ENCODE results near the gene COX20. TPM values are rescaled to one million over a fixed set of nuclear protein-coding genes. Genes with fewer than 3 reads are reported as not detected.

The COX20 gene
- total and polyA plus RNA-seq, 2 of the 8 experiments (the other 6 are each of a cell fraction or from before 2014, with no cell fraction given): 17.5 to 28.8 TPM

GRCh38 chr1:244840219-244840794 is 4.8 kb downstream of the COX20 start:
- Histone ChIP-seq H2BK12ac (ENCODE audit: low read depth, low read length) (no peak overlapping the region), H3K23ac (ENCODE audit: insufficient read length) (no peak overlapping the region), H3K79me2 (ENCODE audit: control insufficient read depth in 1 of 2, insufficient read depth in 2 of 2, low read length in 2 of 2) (peaks cover 0 to 45% of the 10 kb centered on the region in 2 experiments; a peak in 3 of 4 replicates), H3K4me2 (ENCODE audit: insufficient read depth in 1 of 2, low read depth in 2 of 2, low read length in 2 of 2) (no peak overlapping the region), H2BK5ac (ENCODE audit: low read depth, low read length) (no peak overlapping the region), H2BK15ac (ENCODE audit: low read length) (no peak overlapping the region), H3K9ac (replicated peaks in 1 of 4; ENCODE audit: extremely low read depth in 1 of 4, low read depth in 3 of 4, low read length in 3 of 4) (no peak overlapping the region; a peak in 1 of 7 replicates), H3K56ac (replicated peaks; ENCODE audit: insufficient read length, low read depth, low read length) (no peak overlapping the region), H3K27ac (ENCODE audit: low read depth, low read length) (no peak overlapping the region), H2AK5ac (ENCODE audit: low read depth, low read length) (no peak overlapping the region), H4K5ac (ENCODE audit: insufficient read length, low read depth, low read length) (no peak overlapping the region), H3K4me1 (replicated peaks in 1 of 4; ENCODE audit: control insufficient read depth in 3 of 4, insufficient read depth in 4 of 4, low read length in 3 of 4) (peaks cover 0 to 3% (median 0%) of the 10 kb centered on the region in 4 experiments; a peak in 1 of 7 replicates), H4K20me1 (replicated peaks in 1 of 2; ENCODE audit: control insufficient read depth in 1 of 2, insufficient read depth in 2 of 2, low read length in 2 of 2) (peaks cover 7 to 10% of the 10 kb centered on the region in 2 experiments), H3K36me3 (ENCODE audit: control insufficient read depth in 2 of 4, insufficient read depth in 4 of 4, low read length in 3 of 4) (peaks cover 5 to 60% (median 28%) of the 10 kb centered on the region in 4 experiments), H3K9me3 (ENCODE audit: insufficient read depth in 2 of 2, low read depth in 1 of 2, low read length in 1 of 2) (no peaks in the 10 kb centered on the region), H3K18ac (ENCODE audit: extremely low read depth, low read length) (no peak overlapping the region), H2AFZ (ENCODE audit: low read length) (no peak overlapping the region), H3K27me3 (replicated peaks in 1 of 4; ENCODE audit: control insufficient read depth in 3 of 4, extremely low read depth in 1 of 4, insufficient read depth in 3 of 4, low read length in 3 of 4) (no peaks in the 10 kb centered on the region), H4K8ac (ENCODE audit: extremely low read depth, insufficient read depth, low read length) (no peak overlapping the region), H3K4ac (replicated peaks; ENCODE audit: insufficient read length, low read depth, low read length) (no peak overlapping the region), H4K91ac (replicated peaks; ENCODE audit: insufficient read length, low read length) (no peak overlapping the region), H3K79me1 (ENCODE audit: low read depth, low read length) (no peaks in the 10 kb centered on the region; the same call in 1 of the 2 replicates), H2BK120ac (replicated peaks; ENCODE audit: low read depth, low read length) (no peak overlapping the region), H3K14ac (ENCODE audit: insufficient read length) (no peak overlapping the region), H3K4me3 (ENCODE audit: extremely low read depth in 1 of 4, insufficient read depth in 2 of 4, low read depth in 3 of 4, low read length in 4 of 4) (no peak overlapping the region), H3K23me2 (ENCODE audit: low read depth, low read length) (peaks cover 3% of the 10 kb centered on the region), H2BK20ac (ENCODE audit: low read length) (no peak overlapping the region)
- WGBS, 2 experiments (ENCODE audit: extremely low coverage in 1 of 2, insufficient coverage in 1 of 2, insufficient read length in 1 of 2, insufficient replicate concordance in 2 of 2, low coverage in 1 of 2, low lambda C conversion rate in 2 of 2, missing lambda C conversion rate in 1 of 2): 94% methylated on average over 5 of the region's 5 CpGs; no CpG with 5 or more reads in 1 of the 2 experiments
- DNase-seq (ENCODE audit: low read depth in 1 of 2, low spot score in 2 of 2): no peak
- CTCF ChIA-PET (ENCODE audit: partially characterized antibody): interaction anchor here (0.6 to 2.6 kb wide), 5 partner anchors 8 to 236 kb away, joined by 3 to 11 read pairs (median 6); no protein-coding TSS in a partner anchor
- TF ChIP-seq POLR2AphosphoS5 (IDR thresholded peaks at IDR 0.05; ENCODE audit: low read depth, low read length) (peak; percentile 51; the same call in 1 of the 2 replicates), SIRT6 (IDR thresholded peaks at IDR 0.05; ENCODE audit: low read length) (no peak), TCF12 (IDR thresholded peaks at IDR 0.05; ENCODE audit: low read depth, low read length) (no peak)
- no peak for FAIRE-seq
- POLR2A ChIA-PET (ENCODE audit: partially characterized antibody): interaction anchor here (1.0 to 18.5 kb wide), 9 partner anchors 13 to 188 kb away, joined by 3 to 677 read pairs (median 4); partner anchors contain the start of genes DESI2 and HNRNPU

Data from H1 (cell line).